Fibroblast of skin of left biceps (primary cell): ENCODE results near the gene FANK1.
"Not testable (repeated sequence)": the region's sequence is repeated elsewhere in the genome, so short reads cannot be mapped to it uniquely, and the experiment has no call there.

ENCODE experiments used
- DNase-seq, 2 experiments: peaks; one replicate each; pipeline ENCODE4 v3.0.0-alpha.2; 2013; ENCODE audit warnings: low read depth in 2 of 2

FANK1 gene

GRCh38 chr10:126021833-126022500, 125.6 kb downstream of the FANK1 start:
- DNase-seq, result no peak

DNA sequence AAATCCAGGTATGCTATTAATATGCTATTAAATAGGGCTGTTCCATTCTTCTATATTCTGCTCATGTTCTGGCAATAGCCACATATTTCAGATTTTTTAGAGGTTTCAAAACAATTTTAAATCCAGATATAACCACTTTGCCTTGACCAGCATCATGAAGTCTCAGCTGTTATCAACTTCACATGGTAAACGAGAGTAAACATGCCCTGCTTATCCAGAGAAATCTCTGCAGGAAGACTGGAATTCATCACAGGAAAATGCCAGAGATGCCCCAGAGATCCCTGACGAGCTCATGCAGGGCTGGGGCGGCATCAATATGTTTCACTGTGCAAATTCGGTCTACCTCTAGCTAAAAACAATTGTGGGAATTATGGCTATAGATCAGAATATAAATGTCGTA, 126.5 kb downstream of the FANK1 start:
- DNase-seq, result no peak

DNA sequence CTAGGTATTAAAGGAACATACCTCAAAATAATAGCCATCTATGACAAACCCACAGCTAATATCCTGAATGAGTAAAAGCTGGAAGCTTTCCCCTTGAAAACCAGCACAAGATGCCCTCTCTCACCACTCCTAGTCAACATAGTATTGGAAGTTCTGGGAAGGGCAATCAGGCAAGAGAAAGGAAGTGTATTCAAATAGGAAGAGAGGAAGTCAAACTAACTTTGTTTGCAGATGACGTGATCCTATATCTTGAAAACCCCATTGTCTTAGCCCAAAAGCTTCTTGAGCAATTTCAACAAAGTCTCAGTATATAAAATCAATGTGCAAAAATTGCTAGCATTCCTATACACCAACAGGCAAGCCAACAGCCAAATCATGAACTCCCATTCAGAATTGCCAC, 131.3 kb downstream of the FANK1 start:
- DNase-seq, result no peak

- DNase-seq, result no peak
Measured at GRCh38 chr10:126029999-126030398, 133.6 kb downstream of the FANK1 start.

DNA sequence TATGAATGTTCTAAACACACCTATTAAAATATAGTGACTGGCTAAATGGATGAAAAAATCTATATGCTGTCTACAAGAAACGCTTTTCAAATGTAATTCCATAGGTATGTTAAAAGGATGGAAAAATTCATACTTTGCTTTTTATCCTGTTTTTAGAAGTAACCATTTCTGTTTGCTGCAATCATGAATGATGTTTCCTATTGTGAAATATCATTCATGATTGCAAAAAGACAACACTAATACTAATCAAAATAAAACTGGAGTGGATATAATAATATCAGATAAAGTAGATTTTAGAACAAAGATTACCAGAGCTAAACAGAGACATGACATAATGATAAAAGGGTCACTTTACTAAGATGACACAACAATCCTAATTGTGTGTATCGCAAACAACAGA, 138.2 kb downstream of the FANK1 start:
- no peak for DNase-seq

- no peak for DNase-seq
Measured at GRCh38 chr10:126036515-126036914, 140.2 kb downstream of the FANK1 start.

- DNase-seq, result no peak
Measured at GRCh38 chr10:126037946-126038345, 141.6 kb downstream of the FANK1 start.

DNA sequence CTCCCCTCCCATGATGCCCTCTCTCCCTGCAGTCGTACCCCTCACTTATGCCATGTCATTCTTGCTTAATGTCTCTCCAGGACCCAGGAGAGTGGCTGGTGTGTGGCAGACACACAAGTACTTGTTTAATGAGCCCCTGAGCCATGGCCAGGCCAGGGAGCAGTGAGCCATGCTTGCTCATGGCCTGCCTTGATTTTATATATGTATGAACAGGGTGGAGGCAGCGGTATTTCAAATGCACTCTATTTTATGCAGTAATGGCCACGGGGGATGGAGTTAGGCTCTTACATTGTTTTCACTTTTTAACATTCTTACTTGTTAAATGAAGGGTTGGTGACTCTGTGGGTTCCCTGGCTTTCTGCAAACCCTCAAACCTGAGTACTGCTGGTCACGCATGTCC, 144.8 kb downstream of the FANK1 start:
- no peak for DNase-seq

- DNase-seq, result no peak
Measured at GRCh38 chr10:126041804-126042231, 145.5 kb downstream of the FANK1 start.

DNA sequence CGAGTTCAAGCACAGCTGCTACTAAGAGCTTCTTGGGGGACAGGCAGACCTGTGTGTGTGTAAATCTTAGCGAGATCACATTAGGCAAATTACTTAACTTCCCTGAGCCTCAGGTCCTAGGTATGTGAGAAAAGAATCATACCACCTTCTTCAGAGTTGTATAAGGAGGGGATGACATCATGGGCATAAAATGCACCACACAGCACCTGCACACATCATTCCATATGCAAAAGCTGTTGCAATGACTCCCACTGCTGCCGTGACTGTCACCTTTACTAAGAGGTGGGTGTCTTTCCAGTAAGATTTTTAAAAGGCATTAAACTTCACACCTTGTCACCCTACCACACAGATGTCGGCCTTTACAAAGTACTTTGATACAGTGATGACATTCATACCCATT, 146.0 kb downstream of the FANK1 start:
- DNase-seq, result no peak

DNA sequence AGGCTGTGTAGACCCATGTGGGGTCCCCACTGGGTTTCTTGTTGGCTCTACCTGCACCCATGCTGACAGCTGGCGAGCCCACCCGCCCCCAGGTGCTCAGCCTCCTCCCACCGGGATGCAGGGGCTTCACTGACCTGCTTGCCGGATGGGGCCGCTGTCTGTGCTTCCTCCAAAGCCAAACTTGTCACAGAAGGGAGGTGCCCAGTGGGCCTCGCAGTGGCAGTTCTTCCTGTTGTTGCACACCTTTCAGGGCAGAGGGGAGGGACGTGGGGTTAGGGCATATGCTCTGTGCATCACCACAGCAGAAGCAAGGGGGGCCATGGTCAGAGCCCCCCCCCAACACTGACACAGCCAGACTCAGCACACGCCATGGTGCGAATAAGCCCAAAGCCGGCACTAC, 146.5 kb downstream of the FANK1 start:
- DNase-seq, result no peak

DNA sequence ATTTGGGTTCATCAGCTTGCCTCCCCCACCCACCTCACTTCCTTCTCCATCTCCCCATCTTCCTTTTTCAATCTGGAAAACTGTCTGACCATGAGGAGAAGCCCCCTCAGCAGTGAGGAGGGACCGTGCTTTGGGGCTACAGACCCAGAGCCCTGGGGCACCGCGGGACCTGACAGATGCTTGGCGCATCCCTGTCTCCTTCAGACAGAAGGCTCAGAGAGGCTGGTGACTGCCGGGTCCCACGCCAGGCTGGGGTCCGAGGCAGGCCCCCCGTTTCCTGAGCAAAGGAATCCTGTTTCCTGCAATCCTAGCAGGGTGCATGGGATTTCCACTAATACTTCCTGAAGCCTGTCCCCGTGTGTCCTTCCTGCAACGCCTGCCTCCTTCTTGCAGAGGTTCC, 147.0 kb downstream of the FANK1 start:
- no peak for DNase-seq

- DNase-seq, result no peak
Measured at GRCh38 chr10:126045861-126046260, 149.5 kb downstream of the FANK1 start.

DNA sequence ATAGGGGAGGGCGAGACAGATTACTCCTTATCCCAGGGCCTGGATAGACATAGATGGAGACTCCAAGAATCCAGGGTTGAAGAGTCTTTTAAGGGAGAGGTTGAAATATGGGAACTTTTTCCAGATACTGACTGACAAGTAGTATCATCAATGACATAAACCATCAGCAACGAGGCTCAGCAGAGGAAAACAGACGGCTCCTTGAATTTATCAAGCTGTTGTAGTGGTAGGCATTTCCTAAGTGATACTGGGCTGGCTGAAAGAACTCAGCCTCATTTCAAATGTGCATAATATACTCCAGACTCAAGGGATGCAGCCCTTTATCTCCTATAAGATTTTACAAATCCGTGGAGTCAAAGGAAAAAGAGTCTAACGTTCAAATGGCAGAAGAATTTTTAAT, 150.5 kb downstream of the FANK1 start:
- DNase-seq, result no peak

GRCh38 chr10:126047749-126048148, 151.4 kb downstream of the FANK1 start:
- not testable (repeated sequence) for DNase-seq

DNA sequence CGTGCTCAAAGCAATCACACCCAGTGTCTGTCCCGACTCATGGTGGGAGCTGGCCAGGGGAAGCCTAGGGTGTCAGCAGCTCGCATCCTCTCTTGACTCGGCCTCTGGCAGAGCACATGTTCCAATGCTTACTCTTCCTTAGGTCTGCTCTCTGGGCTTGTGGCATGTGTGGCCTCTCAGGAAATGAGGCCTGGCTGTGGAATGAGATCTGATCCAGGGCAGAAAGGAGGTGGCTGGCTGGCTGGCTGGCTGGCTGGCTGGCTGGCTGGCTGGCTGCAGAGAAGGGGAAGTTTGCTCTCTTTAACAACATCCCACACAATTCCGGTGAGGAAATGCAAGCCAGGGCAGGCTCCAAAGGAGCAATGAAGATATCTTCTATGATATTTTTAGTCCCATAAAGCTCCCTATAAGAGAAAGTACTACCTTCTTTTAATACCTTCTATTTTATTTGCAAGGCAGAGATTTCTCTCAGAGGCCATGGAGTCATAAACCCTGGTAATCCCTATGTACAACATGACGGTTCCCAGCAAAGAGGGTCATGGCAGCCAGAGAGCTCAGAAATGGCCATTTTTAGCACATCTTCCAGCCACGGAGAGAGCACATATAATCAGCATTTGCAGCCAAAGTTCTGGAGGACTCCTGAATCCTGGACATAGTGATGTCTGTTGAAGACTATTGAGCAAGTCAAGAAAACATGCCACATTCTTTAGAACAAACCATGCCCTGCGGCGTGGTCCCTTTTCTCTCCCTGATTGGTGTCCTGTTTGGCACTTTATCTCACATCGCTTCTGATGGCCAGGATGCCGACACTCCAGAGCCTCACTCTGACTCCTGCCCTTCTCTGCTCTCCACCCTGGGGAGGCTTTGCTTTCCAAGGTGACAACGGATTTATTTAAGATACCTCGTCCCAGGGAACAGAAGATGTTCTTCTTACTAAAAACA, 153.7 kb downstream of the FANK1 start:
- DNase-seq, result peak; percentile 18 to 27

DNA sequence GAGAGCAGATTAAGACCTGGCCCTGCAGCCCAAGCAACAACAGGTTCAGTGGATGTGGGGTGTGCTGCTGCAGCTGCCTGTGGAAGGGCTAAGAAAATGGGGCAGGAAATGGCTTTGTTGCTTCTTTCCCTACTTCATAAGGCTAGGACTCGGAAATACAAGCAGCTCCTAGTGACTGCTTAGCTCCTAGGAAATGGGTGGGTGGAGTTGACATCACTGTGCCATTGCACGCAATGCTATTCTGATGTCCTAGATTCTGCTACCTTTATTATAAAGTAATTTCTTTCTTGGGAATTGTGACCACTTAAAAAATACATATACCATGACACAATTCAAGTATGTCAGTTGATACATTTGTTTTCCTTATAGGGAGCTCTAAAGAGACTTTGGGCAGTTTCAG, 155.8 kb downstream of the FANK1 start:
- no peak for DNase-seq

- no peak for DNase-seq
Measured at GRCh38 chr10:126054191-126054590, 157.8 kb downstream of the FANK1 start.

DNA sequence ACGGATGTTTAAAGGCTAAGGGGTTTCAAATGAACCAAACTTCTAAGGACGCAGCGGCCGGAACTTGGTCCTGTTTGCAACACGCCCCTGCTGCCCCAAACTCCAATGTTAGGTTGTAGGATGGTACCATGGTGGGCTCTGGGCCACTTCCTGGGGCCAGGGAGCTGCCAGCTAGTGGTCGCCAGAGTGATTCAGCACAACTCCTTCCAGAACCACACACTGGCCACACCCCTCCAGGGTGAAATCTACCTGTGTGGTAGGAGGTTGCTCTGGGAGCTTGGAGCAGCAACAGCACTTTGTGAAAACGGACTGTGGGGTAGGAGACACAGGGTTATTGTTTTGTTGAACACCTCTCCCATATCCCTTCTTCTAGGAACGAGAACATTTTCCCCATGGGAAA, 161.1 kb downstream of the FANK1 start:
- no peak for DNase-seq

GRCh38 chr10:126058104-126058503, 161.7 kb downstream of the FANK1 start:
- DNase-seq, result no peak

- no peak for DNase-seq
Measured at GRCh38 chr10:126058507-126058906, 162.1 kb downstream of the FANK1 start.
